HG03565 (cell line): ENCODE data around the gene TELO2.

Experiments
- ATAC-seq: cut with Tn5 transposase; IDR thresholded peaks from one replicate; pipeline ENCODE4 v1.9.1; 2021; ENCODE audit warnings: mild to moderate bottlenecking, moderate library complexity; ENCODE audit not compliant: unreplicated experiment

Gene TELO2

DNA sequence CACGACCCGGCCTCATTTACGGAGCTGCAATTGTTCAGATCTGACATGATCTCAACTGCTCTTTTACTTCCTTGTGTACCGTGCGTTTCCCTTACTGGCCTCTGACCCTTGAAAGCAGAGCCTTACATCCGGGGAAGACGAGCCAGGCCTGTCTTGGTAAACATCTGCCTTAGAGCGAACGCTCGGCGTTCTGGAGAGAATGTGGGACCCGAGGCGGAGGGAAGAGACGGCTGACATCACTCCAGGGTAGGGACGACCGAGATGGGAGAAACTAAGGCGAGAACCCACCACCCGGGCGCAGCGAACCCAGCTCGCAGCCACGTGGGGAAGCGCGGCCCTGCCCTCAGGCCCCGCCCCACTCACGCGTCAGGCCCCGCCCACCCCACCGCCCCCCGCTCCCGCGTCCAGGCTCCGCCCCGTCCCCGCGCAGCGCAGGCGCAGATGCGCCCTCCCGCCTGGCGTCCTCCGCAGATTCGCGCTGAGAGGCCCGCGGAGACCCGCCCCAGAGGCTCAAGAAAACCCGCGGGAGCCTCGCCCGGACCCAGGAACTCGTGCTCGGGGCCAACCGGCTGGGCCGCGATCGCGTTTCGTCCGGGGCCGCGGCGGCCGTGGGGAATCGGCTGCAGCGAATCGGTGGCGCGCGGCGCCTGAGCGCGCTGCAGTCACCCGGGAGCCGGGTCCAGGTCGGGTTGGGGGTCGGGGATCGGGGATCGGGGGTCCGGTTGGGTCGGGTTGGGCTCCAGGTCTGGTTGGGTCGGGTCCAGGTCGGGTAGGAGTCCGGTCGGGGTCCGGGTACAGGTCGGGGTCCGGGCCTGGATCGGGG lies at the start of gene TELO2:
Gene TELO2, plus strand, starts transcription at position 438 of the 823 bp plus-strand sequence. CDS start 922 bp downstream, outside the sequence.
- ATAC-seq, result peak; percentile 39

DNA sequence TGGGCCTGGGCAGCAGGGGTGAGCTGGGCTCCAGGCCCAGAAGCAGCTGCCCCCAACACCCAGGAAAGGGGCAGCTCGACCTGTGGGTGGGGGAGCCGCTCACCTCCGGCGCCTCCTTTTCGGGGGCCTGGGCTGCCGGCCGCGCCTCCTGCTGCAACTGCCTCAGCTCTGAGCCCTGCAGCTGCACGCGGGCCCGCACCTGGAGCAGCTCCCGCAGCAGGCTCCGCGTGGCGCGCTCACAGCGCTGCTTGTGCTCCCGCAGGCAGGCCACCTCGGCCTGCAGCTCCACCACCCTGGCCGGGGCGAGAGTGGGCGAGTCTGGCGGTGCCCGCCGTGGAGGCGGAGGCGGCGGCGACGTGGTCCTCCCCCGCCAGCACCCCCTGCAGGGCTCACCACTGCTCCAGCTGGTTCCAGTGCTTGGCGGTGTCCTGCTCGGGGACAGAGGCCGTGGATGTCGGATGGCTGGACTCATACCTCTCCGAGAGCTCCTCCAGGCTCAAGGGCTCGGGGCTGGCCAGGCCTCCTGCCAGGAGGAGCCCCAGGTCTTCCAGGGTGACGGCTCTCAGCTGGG lies 49.7 kb upstream of the TELO2 start:
- no peak for ATAC-seq

DNA sequence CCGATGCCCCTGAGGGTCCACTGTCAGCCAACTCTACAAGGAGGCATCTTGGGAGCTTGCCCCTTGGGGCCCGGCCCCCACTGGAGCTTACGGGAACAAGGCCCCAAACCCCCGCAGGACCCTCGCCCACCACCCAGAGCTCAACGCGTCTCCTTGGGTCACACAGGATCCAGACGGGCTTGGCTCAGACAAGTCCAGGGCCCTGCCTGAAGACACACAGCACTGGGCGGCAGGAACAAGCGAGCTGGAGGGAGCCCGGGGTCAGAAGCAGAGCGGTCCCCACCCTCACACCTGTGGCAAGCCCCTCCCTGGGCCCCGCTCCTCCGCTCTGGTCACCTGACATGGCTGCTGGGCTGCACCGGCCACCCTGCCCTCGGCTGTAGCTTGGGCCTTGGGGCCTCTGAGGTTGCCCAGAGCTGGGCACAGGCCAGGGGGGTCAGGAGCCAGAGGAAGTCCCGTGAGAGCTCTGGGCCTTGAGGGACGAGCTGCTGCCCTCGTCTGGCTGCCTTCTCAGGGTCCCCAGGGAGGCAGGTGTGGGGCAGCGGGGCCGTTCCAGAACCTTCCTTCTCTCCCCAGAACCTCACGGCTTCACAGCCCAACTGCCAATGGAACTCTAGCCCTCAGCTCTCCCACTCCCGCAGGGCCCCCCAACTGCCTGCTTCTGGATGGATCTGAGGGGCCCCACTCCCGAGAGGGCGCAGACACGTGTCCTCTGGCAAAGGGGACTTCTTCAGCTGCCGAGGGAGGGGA lies 49.0 kb upstream of the TELO2 start, which contains the start of gene CCDC154:
Gene CCDC154, minus strand, starts transcription at position 577 of the 750 bp plus-strand sequence. Its CDS starts 234 bp downstream, at position 343.
- ATAC-seq, result no peak

DNA sequence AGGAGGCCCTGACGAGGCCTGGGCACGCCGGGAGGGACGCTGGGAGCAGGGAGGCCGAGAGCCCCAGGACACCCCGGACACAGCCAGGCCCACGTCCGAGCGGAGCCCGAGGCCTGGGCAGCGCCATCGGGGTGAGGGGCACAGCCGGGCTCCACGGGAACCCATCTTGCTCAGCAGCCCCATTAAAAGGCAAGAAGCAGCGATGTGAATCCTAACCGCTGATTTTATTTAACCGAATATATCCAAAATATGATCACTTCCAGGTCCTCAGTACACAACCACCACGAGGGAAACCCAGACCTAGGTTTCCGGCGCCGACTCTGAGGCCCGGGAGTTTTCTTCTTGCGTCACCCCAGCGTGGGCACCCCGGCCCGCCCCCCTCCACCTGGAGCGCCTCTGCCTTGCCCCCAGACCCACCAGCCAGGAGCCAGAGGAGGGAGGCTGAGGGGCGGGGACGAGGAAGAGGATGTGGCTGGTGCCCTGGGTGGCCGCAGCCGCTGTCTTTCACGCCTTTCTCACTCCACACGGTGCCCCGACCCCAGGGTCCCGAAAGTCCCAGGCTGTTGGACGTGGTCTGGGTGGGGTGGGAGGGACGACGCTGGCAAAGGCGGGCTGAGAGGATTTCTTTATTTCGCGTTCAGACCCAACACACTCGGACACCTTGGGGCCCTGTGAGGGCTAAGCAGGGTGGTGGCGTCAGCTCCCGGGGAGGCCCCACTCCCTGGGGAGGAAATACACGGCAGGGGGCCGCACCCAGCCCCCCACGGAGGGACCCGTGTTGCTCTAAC lies 48.2 kb upstream of the TELO2 start:
- ATAC-seq, result no peak

DNA sequence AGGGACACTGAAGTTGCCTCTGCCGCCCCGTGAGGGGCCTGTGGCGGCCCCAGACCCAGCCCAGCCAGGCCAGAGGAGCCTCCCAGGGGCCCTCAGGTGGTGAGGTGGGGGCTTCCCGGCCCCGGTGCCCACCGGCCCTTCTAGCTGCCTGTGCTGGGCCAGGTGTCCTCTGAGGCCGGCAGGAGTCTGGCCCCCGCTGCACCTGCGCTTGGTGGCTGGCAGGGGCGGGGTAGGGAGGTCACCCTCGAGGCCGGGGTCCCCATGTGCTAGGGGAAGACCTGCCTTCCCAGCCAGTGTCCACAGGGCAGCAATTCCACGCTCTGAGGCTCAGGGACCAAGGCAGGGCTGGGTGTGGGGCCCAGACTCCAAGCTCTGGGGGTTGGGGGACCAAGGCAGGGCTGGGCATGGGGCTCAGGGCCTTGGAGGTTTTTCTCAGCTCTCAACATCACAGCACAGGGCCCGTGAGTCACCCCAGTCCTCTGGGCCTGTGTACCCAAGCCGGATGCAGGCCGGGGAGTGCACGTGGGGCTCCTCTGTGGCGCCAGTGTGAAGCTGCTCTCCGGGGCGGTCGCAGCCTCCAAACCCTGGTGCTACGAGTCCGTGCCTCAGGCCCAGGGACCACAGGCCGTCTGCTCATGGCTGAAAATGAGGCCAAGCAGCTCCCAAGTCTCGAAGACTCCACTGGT lies 47.5 kb upstream of the TELO2 start:
- no peak for ATAC-seq

DNA sequence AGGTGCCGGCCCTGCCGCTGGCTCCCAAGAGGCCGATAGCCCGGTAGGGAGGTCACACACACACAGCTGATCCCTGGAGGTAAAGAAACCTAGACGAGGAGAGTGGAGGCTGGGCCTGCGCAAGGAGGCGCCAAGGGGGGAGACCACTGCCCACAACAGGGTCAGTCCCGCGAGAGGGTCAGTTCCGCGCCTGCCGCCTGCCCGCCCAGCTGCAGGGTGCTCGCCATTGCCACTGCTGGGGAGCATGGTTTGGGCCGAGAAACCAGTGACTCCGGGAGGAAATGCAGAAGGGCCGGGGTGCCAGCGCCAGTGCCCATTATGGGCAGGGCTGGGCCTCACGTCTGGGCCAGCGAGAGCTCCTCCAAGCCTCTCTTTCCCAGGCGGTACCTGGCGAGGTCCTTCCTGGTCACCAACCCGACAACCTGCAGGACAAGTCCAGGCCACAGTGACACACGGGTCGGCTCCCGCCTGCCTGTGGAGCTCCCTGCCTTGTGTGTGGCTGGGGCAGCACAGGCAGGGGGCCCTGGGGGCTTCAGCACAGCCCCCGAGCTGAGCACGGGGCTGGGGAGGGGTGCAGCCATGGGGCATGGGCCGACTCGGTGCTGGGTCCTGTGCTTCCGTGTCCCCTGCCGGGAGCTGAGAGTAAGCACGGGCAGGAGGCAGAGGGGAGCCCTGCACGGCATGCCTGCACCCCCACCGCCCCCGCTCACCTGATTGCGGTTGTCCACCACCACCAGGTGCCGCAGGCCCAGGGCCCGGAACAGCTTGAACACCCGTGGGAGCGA lies 46.7 kb upstream of the TELO2 start:
- no peak for ATAC-seq

DNA sequence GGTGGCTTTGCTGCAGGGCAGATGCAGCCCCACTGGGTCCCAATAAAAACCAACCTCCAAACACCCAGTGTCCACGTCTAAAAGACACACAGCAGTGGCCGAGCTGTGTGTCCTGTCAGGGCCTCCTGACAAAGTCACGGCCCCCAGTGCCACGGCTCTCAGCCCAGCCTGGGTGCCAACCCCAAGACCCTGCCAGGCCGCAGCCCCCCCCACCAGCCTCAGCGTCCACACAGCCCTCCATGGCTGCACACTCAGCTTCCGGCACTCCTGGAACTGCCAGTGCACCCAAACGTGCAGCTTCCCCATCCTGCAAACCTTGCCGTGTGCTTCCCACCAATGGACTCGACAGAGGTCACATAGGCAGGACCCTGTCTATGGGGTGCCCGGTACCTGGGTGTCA lies 45.2 kb upstream of the TELO2 start:
- no peak for ATAC-seq

DNA sequence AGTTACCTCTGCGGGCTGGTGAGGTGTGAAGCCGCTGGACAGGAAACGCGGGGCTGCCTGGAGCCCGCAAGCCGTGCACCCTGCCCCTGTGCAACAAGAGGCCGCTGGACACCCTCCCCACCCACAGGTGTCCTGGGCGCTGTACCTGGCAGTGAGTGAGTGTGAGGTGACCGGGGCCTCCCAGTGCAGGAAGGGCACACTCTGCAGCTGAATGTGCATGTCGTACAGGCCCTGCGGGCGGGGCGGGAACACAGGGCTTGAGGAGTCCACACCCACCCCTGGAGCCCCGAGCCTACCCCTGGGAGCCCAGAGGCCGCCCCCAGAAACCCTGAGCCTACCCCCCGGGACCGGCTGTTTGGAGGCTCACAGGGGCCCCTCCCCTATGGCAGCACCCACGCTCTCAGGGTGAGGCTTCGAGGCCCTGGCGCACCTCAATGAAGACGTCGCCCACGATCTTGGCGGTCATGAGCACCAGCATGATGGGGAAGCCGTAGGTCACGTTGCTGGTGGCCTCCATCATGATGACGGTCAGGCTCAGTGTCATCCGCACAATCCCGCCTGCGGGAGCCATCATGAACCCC lies 44.5 kb upstream of the TELO2 start:
- ATAC-seq, result no peak

DNA sequence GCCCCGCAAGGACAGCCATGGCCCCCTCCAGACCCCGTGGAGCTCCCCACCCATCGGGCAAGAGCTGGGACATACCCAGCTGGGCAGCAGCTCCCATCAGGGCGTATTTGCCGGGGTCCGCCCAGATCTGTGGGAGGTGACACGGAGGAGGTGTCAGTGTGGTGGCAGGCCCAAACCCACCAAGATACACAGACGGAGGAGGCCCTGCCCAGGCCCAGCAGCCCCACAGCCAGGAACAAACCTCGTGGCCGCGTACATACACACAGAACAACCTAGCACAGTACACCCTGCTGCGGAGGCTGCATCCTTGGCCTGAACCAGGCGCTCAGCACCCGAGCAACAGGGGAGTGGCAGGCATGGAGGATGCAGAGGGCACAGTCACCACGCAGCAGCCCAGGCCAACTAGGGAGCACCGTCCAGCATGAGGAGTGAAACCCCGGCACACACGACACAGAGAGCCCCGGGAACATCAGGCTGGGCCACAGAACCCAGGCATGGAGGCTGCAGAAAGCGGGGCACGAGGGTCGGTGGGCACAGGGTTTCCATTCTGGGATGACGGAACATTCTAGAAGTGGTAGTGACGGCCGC lies 43.9 kb upstream of the TELO2 start:
- ATAC-seq, result no peak

DNA sequence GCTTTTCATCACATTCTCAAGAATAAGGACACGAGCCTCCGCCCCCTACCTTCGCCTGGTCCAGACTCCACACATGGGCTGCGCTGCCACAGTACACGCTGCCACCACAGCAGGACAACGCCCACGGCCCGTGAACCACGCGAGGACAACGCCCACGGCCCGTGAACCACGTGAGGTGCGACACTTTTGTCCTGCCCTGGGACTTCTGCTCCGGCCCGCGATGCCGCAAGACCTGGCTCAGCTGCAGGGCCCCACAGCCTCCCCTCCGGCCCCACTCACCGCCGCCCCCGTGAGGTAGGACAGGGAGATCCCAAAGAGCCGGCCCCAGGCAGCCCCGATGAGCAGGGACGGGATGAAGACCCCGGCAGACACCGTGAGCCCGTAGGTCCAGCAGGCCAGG lies 42.9 kb upstream of the TELO2 start:
- ATAC-seq, result no peak

DNA sequence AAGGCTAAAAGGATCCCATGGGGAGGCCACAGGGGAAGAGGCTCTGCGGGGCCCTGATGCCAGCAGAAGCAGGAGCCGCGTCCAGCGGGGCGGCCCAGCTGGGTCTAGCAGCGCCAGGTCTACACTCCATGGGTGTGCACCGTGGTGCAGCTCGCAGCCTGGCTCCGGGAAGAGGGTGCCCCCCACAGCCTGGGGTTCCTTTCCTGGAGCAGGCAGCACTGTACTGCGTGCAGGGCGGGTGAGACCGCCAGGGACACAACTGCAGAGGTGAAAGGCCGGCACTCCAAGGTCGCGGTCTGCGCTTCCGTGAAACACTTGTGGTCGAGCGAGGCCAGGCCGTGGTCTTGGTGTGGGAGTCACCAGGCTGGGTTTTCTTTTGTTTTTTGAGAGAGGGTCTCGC lies 42.3 kb upstream of the TELO2 start:
- no peak for ATAC-seq

DNA sequence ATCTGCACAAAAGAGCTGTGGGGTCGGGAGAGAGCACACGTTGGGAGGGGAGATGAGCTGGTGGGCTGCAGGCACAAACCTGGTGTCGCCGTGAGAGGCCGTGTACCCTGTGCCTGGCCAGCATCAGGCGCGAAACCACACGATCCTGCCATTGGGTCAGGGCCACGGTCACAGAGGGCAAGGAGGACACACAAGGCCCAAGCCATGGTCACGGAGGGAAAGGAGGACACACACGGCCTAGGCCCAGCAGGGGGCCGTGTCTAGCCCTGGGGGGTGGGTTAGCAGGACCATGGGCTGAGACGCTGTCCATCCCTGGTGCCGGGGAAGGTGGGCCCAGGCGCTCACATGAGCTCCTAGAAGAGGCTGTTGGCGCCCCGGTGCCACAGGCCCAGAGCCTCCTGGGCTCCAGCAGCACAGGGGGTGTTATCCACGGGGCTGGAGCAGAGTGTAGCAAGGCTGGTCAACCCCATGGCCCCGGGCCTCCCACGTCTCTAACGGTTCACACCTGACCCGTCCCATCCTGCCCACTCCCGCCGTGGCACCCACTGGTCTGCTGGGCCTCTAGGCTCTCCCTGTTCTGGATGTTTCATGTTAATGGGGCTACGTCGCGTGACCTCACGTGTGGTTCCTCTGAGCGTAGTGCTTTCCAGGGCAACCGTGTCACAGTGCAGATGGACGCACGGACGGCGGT lies 41.3 kb upstream of the TELO2 start:
- no peak for ATAC-seq

DNA sequence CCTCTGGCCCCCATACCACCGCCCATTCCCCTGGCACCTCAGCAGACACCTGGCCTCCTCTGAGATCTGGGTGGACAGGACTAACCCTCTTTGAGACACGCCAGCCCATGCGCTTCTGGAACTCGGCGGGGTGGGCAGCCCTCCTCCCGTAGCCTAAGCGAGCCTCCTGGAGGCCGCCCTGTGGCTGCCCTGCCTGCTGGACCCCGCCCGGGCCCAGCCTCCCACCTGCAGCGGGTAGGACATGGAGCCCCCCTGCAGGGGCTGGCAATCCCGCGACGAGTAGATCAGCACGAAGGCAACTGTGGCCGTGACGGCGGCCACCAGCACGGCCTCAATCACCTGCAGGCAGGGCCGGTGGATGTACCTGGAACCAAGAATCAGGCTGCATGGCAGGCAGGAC lies 40.6 kb upstream of the TELO2 start:
- no peak for ATAC-seq

DNA sequence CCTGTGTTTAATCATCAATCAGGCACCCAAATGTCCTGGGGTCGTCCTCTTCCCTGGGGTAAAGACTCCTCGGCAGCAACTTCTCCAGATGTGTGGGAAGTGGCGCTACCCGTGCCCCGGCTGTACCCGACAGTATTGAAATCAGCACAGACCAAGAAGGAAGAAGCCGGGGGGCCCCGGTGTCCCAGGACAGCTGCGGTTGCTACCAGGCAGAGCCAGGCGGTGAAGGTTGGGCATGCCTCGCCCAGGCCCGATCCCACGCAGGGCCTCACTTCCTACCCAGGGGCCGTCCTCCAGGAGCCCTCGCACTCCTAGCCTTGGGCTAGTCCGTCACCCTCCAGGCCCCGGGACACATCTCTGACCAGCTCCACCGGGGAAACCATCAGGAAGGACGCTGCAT lies 39.8 kb upstream of the TELO2 start:
- no peak for ATAC-seq

DNA sequence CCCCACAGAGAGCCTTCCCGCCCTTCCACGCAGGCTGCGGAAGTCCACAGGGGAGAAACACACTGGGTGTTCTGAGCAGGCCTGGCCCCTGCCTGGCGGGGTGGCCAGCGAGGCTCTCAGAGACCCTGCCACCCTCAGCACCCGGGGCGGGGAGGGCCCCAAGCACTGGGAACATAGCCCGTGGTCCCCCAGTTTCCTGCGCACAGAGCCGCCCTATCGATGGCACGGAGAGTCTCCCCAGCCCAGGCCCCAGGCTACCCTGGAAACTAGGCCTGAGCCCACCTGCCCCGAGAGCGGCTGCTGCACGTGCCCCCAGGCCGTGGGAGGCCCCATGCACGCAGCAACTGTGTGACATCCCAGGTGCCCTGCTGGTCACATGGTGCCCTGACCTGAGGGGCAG lies 38.6 kb upstream of the TELO2 start:
- ATAC-seq, result no peak

DNA sequence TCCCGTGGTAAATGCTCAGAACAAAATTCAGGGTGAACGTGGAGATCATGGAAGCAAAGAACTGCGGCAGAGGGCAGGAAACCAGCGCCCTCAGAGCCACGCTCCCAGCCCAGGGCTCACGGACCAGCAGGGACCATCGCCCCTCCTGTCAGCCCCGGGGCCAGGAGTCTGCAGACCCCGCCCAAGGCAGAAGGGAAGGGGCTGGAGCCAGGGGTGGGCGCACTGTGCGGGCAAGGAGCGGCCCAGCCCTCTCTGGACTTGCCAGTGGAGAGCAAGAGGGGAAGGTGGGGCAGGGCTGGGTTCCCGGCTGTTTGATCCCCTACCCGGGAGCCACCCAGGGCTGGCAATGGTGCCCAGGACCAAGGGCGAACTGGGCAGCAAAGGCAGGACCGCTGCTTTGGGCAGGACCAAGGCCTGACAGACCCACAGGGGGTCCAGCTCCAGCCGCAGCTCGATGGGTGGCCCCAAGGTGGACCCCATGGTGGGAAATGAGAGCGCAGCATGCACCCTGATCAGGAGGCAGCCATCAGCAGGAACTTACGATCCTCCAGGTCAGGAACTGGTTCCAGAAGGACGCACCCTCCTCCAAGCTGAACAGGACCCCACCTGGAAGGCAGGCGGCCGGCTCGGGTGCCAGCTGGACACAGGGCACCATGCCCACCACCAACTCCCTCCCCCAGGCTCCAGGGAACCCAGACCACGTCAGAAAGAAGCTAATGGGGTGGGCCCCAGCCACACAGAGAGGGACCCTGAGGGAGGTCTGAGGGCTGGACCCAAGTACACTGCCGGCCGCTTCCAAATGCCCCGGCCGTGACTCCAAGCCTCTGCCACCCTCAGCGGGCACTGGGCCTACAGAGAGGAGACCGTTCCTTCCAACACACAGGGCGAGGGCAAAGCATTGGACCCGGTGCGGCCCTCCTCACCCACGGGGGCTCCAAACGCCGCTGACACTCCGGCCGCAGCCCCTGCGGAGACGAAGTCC lies 37.7 kb upstream of the TELO2 start:
- no peak for ATAC-seq

DNA sequence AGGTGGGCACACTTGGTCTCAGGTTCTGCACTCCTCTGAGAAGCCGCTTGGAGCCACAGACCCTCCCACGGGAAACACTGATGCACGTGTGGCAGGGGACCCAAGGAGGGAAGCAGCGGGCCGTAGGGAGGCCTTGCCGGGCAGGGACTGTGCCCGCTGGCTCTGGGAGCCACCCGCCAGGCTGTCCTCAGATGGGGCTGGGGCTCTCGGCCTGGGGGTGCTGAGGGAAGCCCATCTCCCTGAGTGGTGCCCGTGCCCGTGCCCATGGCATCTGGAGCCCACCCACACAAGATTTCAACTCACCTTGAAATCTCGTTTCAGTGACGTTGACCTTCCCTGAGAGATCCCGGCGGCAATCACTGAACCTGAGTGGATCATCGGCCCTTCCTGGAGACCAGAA lies 36.2 kb upstream of the TELO2 start:
- ATAC-seq, result no peak
